ENCODE results near the gene PYY. TPM values are rescaled to one million over a fixed set of nuclear protein-coding genes. Genes with fewer than 3 reads are reported as not detected.
A peak's percentile ranks its signal among the peaks of the same experiment; 100 is the strongest.
"Not testable (repeated sequence)": the region's sequence is repeated elsewhere in the genome, so short reads cannot be mapped to it uniquely, and the experiment has no call there.

The PYY gene
- total RNA-seq, 4 donors from 2014 or later, result 7.5 to 58.0 (median 27.5) TPM; not detected in 1

- H3K27ac ChIP-seq, result no peak overlapping the region
- H3K9me3 ChIP-seq, result no peaks in the 10 kb centered on the region
- H3K4me3 ChIP-seq, result no peak overlapping the region
- peaks cover 0 to 11% (median 5%) of the 10 kb centered on the region in 4 donors for H3K4me1 ChIP-seq
- H3K27me3 ChIP-seq, result no peaks in the 10 kb centered on the region
- H3K36me3 ChIP-seq, result no peaks in the 10 kb centered on the region
- peak in 1 of 6 experiments; percentile 17 for TF ChIP-seq CTCF (IDR thresholded peaks at IDR 0.05)
- no peak for TF ChIP-seq POLR2A (IDR thresholded peaks at IDR 0.05)
- no peak for DNase-seq
Observed at GRCh38 chr17:43940630-43941029, 13.1 kb downstream of the PYY start.

GRCh38 chr17:43939886-43940285 lies 13.9 kb downstream of the PYY start:
- H3K36me3 ChIP-seq, result no peaks in the 10 kb centered on the region
- no peak for DNase-seq
- TF ChIP-seq POLR2A (IDR thresholded peaks at IDR 0.05) (no peak), CTCF (IDR thresholded peaks at IDR 0.05) (no peak)

GRCh38 chr17:43939452-43939851 lies 14.3 kb downstream of the PYY start:
- H3K9me3 ChIP-seq, H3K4me3 ChIP-seq, H3K27ac ChIP-seq, H3K36me3 ChIP-seq, H3K27me3 ChIP-seq, DNase-seq: not testable (repeated sequence)
- peaks cover 0 to 11% (median 5%) of the 10 kb centered on the region in 4 donors for H3K4me1 ChIP-seq

More at GRCh38 chr17:43939886-43940285, 13.9 kb downstream of the PYY start:
- Histone ChIP-seq H3K27me3 (no peaks in the 10 kb centered on the region), H3K9me3 (no peaks in the 10 kb centered on the region), H3K4me3 (no peak overlapping the region), H3K27ac (no peak overlapping the region), H3K4me1 (peaks cover 0 to 11% (median 5%) of the 10 kb centered on the region in 4 donors)

GRCh38 chr17:43938838-43939182 lies 14.9 kb downstream of the PYY start:
- Histone ChIP-seq H3K27me3 (no peaks in the 10 kb centered on the region), H3K9me3 (no peaks in the 10 kb centered on the region), H3K36me3 (no peaks in the 10 kb centered on the region), H3K4me1 (peaks cover 0 to 11% (median 5%) of the 10 kb centered on the region in 4 donors), H3K4me3 (peak overlapping the region in 1 of 4 donors; percentile 41), H3K27ac (no peak overlapping the region)
- no peak for TF ChIP-seq POLR2A (IDR thresholded peaks at IDR 0.05)
- DNase-seq, result no peak

- no peak for DNase-seq
- no peaks in the 10 kb centered on the region for H3K36me3 ChIP-seq
- H3K4me3 ChIP-seq, result no peak overlapping the region
- no peaks in the 10 kb centered on the region for H3K9me3 ChIP-seq
- peaks cover 0 to 11% (median 5%) of the 10 kb centered on the region in 4 donors for H3K4me1 ChIP-seq
- no peaks in the 10 kb centered on the region for H3K27me3 ChIP-seq
- TF ChIP-seq CTCF (IDR thresholded peaks at IDR 0.05) (no peak), POLR2A (IDR thresholded peaks at IDR 0.05) (no peak)
- H3K27ac ChIP-seq, result no peak overlapping the region
Observed at GRCh38 chr17:43936434-43936833, 17.3 kb downstream of the PYY start.

- Histone ChIP-seq H3K27ac (no peak overlapping the region), H3K4me1 (peaks cover 0 to 11% (median 5%) of the 10 kb centered on the region in 4 donors), H3K36me3 (no peaks in the 10 kb centered on the region), H3K27me3 (no peaks in the 10 kb centered on the region), H3K9me3 (no peaks in the 10 kb centered on the region), H3K4me3 (no peak overlapping the region)
- TF ChIP-seq POLR2A (IDR thresholded peaks at IDR 0.05), result no peak
- TF ChIP-seq CTCF (IDR thresholded peaks at IDR 0.05), result no peak
- no peak for DNase-seq
Observed at GRCh38 chr17:43935926-43936261, 17.8 kb downstream of the PYY start.

- TF ChIP-seq CTCF (IDR thresholded peaks at IDR 0.05) (no peak), POLR2A (IDR thresholded peaks at IDR 0.05) (no peak)
- H3K36me3 ChIP-seq, result no peaks in the 10 kb centered on the region
- H3K27ac ChIP-seq, result no peak overlapping the region
- H3K4me1 ChIP-seq, result peaks cover 0 to 17% (median 5%) of the 10 kb centered on the region in 4 donors
- H3K27me3 ChIP-seq, result no peaks in the 10 kb centered on the region
- no peaks in the 10 kb centered on the region for H3K9me3 ChIP-seq
- H3K4me3 ChIP-seq, result no peak overlapping the region
- no peak for DNase-seq
Observed at GRCh38 chr17:43935204-43935925, 18.4 kb downstream of the PYY start.

Data from Peyer's patch (tissue), 4 donors.